Gastrocnemius medialis (tissue), 4 donors: ENCODE data around the gene BCL7C.

Source experiments
- POLR2A ChIP-seq, 2 donors: fragments of 450-650 bp; IDR thresholded peaks; one replicate each; pipeline ENCODE4 v1.6.1; 2017; ENCODE audit warnings: antibody characterized with exemption in 2 of 2, mild to moderate bottlenecking in 2 of 2, moderate library complexity in 2 of 2
- TF ChIP-seq, protein P1 (sequence below), 5 experiments: fragments of 450-650 bp in 3 of 5; fragments of 200-600 bp in 2 of 5; sonication (generic) in 2 of 5; IDR thresholded peaks in 4 of 5; conservative IDR thresholded peaks in 1 of 5; 1 replicate in 4 of 5; 2 replicates in 1 of 5; pipeline ENCODE4 v1.5.1; 2016 to 2019; ENCODE audit warnings: antibody characterized with exemption in 5 of 5, mild to moderate bottlenecking in 3 of 5, moderate library complexity in 3 of 5

DNA sequence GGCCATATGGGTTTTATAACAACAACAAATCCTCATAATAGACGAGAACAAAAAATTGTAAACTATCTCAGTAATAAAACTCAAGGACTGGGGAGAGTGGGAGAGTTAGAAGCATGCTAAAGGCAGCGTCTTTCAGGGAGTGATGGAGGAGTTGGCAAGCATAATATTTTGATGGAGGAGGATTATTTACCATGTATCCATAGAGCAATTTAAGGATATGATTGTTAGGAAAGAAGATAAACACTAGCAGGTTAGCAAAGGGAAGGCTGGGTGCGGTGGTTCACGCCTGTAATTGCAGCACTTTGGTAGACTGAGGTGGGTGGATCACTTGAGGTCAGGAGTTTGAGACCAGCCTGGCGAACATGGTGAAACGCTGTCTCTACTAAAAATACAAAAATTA lies 27.8 kb downstream of the BCL7C start:
- TF ChIP-seq, protein P1, sequence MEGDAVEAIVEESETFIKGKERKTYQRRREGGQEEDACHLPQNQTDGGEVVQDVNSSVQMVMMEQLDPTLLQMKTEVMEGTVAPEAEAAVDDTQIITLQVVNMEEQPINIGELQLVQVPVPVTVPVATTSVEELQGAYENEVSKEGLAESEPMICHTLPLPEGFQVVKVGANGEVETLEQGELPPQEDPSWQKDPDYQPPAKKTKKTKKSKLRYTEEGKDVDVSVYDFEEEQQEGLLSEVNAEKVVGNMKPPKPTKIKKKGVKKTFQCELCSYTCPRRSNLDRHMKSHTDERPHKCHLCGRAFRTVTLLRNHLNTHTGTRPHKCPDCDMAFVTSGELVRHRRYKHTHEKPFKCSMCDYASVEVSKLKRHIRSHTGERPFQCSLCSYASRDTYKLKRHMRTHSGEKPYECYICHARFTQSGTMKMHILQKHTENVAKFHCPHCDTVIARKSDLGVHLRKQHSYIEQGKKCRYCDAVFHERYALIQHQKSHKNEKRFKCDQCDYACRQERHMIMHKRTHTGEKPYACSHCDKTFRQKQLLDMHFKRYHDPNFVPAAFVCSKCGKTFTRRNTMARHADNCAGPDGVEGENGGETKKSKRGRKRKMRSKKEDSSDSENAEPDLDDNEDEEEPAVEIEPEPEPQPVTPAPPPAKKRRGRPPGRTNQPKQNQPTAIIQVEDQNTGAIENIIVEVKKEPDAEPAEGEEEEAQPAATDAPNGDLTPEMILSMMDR (IDR thresholded peaks at IDR 0.05 in 4 of 5, conservative IDR thresholded peaks at IDR 0.05 in 1 of 5): no peak
- no peak for TF ChIP-seq POLR2A (IDR thresholded peaks at IDR 0.05)
